NCI-H82 (cell line): ENCODE results near the gene ZBTB11.
"Not testable (repeated sequence)": the region's sequence is repeated elsewhere in the genome, so short reads cannot be mapped to it uniquely, and the experiment has no call there.

ENCODE experiments used
- DNase-seq: peaks from one replicate; lab custom pipeline; 2025; lab: John Stamatoyannopoulos, UW

The ZBTB11 gene

DNA sequence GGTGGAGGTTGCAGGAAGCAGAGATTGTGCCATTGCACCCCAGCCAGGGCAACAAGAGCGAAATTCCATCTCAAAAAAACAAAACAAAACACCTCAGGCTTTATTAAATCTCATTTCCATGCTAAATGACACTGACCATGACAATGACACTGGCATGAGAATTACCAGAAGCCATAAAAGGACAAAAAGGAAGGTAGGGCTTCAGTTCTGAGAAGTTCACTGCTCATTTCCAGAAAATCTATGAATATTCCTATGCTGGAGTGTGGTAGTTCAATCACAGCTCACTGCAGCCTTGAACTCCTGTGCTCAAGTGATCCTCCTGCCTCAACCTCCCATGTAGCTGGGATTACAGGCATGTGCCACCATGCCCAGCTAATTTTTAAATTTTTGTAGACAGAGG, 58.2 kb downstream of the ZBTB11 start:
- DNase-seq = no peak

DNA sequence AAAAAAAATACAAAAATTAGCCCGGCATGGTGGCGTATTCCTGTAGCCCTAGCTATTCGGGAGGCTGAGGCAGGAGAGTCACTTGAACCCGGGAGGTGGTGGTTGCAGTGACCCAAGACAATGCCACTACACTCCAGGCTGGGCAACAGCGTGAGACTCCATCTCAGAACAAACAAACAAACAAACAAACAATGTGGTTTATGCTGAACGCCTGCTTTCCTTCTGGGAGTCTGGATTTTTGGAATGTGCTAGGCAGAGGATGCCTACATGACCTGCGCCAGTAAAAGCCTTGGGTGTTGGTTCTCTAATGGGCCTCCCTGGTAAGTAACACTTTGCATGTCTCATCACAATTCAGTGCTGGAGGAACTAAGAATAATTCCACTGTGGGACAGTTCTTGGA, 59.5 kb downstream of the ZBTB11 start:
- DNase-seq = no peak

DNA sequence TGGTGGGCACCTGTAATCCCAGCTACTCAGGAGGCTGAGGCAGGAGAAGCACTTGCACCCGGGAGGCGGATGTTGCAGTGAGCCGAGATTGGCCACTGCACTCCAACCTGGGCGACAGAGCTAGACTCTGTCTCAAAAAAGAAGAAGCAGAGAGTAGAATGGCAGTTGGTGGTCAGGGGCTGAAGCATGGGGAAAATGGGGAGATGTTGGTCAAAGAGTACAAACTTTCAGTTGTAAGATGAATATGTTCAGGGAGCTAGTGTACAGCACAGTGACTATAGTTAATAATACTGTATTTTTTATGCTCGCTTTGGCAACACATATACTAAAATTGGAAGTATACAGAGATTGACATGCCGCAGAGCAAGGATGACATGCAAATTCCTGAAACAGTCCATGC, 61.4 kb downstream of the ZBTB11 start:
- no peak for DNase-seq

DNA sequence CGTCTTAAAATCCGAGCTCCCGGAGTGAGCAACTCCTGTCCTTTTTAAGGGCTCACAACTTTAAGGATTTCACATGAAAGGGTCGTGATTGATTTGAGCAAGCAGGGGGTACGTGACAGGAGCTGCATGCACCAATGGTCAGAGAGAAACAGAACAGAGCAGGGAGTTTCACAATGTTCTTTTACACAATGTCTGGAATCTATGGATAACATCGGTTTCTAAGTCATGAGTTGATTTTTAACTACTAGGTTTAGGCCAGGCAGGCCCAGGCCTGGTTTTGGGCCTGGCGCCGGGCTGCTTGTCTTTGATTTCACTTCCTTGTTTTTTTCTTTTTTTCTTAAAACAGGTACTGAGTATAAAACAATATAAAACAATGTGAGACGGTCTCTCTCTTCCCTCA, 63.9 kb downstream of the ZBTB11 start:
- DNase-seq = not testable (repeated sequence)

DNA sequence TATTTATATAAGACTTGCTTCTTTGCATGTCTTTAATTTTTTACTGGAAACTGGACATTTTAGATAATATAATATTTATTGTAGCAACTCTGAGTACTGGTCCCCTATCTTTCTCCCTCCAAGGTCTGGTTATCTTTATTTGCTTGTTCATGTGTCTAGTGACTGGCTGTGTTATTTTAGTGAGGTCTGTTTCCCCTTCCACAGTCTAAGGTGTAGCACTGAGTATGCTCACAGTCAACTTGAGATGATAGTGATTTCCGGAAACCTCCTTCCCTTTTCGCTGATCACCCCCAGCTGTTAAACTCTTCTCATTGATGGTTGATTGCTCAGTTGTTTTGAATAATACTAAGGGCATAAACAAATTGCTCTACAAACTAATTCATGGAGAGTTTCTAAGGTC, 65.9 kb downstream of the ZBTB11 start:
- no peak for DNase-seq

DNA sequence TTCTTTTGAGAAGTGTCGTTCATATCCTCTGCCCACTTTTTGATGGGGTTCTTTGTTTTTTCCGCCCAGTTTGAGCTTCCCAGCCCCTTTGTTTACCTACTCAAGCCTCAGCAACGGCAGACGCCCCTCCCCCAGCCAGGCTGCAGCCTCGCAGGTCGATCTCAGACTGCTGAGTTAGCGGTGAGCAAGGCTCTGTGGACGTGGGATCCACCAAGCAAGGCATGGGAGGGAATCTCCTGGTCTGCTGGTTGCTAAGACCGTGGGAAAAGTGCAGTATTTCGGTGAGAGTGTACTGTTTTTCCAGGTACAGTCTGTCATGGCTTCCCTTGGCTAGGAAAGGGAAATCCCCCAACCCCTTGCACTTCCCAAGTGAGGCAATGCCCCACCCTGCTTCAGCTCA, 71.5 kb downstream of the ZBTB11 start:
- not testable (repeated sequence) for DNase-seq

DNA sequence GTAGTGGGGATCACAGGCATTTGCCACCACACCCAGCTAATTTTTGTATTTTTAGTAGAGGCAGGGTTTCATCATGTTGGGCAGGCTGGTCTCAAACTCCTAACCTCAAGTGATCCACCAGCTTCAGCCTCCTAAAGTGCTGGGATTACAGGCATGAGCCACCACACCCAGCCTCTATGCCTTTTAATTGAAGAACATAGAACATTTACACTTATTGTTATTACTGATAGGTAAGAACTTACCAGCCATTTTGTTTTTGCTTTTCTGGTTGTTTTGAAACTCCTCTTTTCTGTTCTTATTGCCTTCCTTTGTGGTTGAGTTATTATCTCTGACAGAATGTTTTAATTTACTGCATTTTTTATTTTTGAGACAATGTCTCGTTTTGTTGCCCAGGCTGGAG, 73.7 kb downstream of the ZBTB11 start:
- no peak for DNase-seq

DNA sequence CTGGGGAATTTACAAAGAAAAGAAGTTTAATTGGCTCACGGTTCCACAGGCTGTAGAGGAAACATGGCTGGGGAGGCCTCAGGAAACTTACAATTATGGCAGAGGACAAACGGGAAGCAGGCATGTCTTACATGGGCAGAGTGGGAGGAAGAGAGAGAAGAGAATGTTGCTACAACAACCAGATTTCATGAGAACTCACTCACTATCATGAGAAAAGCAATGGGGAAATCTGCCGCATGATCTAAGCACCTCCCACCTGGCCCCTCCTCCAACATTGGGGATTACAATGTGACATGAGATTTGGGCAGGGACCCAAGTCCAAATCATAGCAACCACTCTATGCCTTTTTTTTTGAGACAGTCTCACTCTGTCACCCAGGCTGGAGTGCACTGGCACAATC, 74.2 kb downstream of the ZBTB11 start:
- DNase-seq = no peak
